SK-N-SH (cell line): ENCODE results near the gene ZNF750.

Experiments used
- EZH2phosphoT487 ChIP-seq: fragments of 200-600 bp; sonication (generic); IDR thresholded peaks from 2 replicates; pipeline ENCODE4 v1.6.1; 2017; ENCODE audit warnings: low read depth, mixed run types, mild to moderate bottlenecking, antibody characterized with exemption, moderate library complexity, borderline replicate concordance
- GABPA ChIP-seq: IDR thresholded peaks from 2 replicates; pipeline ENCODE4 v1.4.0; 2012; ENCODE audit warnings: low read depth, mild to moderate bottlenecking
- NRF1 ChIP-seq: IDR thresholded peaks from 2 replicates; pipeline ENCODE4 v1.6.1; 2012; ENCODE audit warnings: low read depth, mild to moderate bottlenecking, low read length
- POLR2AphosphoS5 ChIP-seq: IDR thresholded peaks from 2 replicates; pipeline ENCODE4 v1.6.1; 2012; ENCODE audit warnings: low read depth, low read length
- RCOR1 ChIP-seq: fragments of 150-350 bp; IDR thresholded peaks from 2 replicates; pipeline ENCODE4 v1.6.1; 2017; ENCODE audit warnings: antibody characterized with exemption, low read length
- SIN3A ChIP-seq: IDR thresholded peaks from 2 replicates; pipeline ENCODE4 v1.6.1; 2012; ENCODE audit warnings: low read depth, mild to moderate bottlenecking, low read length, moderate library complexity, borderline replicate concordance
- SMC3 ChIP-seq: IDR thresholded peaks from 2 replicates; pipeline ENCODE4 v1.6.1; 2012; ENCODE audit warnings: low read depth, low read length, improper control_type of control experiment
- TAF1 ChIP-seq: IDR thresholded peaks from 2 replicates; pipeline ENCODE4 v1.6.1; 2012; ENCODE audit warnings: low read depth, mild to moderate bottlenecking, low read length, moderate library complexity, borderline replicate concordance
- TF ChIP-seq, protein P1 (sequence below): fragments of 200-600 bp; sonication (generic); IDR thresholded peaks from 2 replicates; pipeline ENCODE4 v1.6.1; 2017; ENCODE audit warnings: antibody characterized with exemption, mild to moderate bottlenecking, moderate library complexity
- TF ChIP-seq, protein P2 (sequence below): IDR thresholded peaks from 2 replicates; pipeline ENCODE4 v1.4.0; 2012; ENCODE audit warnings: low read depth
- TF ChIP-seq, protein P3 (sequence below): IDR thresholded peaks from 2 replicates; pipeline ENCODE4 v1.4.0; 2012; ENCODE audit warnings: low read depth, borderline replicate concordance

- TF ChIP-seq, protein P1, sequence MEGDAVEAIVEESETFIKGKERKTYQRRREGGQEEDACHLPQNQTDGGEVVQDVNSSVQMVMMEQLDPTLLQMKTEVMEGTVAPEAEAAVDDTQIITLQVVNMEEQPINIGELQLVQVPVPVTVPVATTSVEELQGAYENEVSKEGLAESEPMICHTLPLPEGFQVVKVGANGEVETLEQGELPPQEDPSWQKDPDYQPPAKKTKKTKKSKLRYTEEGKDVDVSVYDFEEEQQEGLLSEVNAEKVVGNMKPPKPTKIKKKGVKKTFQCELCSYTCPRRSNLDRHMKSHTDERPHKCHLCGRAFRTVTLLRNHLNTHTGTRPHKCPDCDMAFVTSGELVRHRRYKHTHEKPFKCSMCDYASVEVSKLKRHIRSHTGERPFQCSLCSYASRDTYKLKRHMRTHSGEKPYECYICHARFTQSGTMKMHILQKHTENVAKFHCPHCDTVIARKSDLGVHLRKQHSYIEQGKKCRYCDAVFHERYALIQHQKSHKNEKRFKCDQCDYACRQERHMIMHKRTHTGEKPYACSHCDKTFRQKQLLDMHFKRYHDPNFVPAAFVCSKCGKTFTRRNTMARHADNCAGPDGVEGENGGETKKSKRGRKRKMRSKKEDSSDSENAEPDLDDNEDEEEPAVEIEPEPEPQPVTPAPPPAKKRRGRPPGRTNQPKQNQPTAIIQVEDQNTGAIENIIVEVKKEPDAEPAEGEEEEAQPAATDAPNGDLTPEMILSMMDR, result no peak
- no peak for TF ChIP-seq EZH2phosphoT487
- TF ChIP-seq POLR2AphosphoS5, result no peak
- TF ChIP-seq NRF1, result no peak
- TF ChIP-seq GABPA, result no peak
- TF ChIP-seq TAF1, result no peak
- no peak for TF ChIP-seq RCOR1
- no peak for TF ChIP-seq SMC3
- TF ChIP-seq, protein P2, sequence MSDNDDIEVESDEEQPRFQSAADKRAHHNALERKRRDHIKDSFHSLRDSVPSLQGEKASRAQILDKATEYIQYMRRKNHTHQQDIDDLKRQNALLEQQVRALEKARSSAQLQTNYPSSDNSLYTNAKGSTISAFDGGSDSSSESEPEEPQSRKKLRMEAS, result no peak
- no peak for TF ChIP-seq SIN3A
- TF ChIP-seq, protein P3, sequence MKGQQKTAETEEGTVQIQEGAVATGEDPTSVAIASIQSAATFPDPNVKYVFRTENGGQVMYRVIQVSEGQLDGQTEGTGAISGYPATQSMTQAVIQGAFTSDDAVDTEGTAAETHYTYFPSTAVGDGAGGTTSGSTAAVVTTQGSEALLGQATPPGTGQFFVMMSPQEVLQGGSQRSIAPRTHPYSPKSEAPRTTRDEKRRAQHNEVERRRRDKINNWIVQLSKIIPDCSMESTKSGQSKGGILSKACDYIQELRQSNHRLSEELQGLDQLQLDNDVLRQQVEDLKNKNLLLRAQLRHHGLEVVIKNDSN, result no peak
Observed at GRCh38 chr17:82825540-82826124, 14.2 kb downstream of the ZNF750 start.
